GM21737 (cell line): ENCODE data around the gene BRI3.
A peak's percentile ranks its signal among the peaks of the same experiment; 100 is the strongest.

Experiments
- ATAC-seq: cut with Tn5 transposase; IDR thresholded peaks from one replicate; pipeline ENCODE4 v1.9.1; 2021; ENCODE audit warnings: mild to moderate bottlenecking, moderate library complexity; ENCODE audit not compliant: unreplicated experiment

The BRI3 gene

GRCh38 chr7:98252425-98253054, 28.9 kb upstream of the BRI3 start:
- ATAC-seq = no peak

- ATAC-seq = no peak
Measured at GRCh38 chr7:98254516-98254915, 27.0 kb upstream of the BRI3 start.

GRCh38 chr7:98254951-98255610, 26.4 kb upstream of the BRI3 start:
- ATAC-seq = no peak

DNA sequence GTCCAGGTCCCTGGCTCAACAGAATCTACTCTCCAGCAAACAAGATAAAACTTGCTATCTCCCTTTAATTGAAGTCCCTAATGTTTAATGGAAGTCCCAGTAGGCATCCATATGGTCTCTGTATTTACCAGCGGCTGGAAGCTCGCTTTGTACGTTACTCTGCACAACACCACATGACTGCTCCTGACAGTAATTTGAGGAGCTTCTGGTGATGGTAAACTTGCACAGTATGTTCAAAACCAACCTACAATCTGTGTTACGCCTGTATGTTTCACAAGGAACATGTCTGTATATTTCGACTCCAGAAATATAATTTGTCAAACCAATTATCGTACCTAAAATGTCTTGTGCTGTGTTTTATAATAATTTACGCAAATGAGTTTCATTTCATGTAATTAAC, 25.1 kb upstream of the BRI3 start:
- no peak for ATAC-seq

DNA sequence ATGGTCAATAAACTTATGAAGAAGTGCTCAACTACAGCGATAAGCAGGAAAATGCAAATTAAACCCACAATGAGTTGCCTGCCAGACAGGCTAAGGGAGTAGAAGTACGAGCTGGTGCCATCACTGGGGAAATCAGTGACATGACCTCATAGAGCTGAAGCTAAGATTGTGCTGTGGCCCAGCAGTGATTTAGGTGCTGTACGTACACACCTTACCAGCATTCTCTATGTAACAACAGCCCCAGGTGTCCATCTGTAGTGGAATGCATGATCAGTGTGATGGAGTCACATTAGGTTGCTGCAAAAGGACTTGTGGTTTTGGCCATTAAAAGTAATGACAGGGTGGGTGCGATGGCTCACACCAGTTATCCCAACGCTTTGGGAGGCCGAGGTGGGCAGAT, 23.8 kb upstream of the BRI3 start:
- no peak for ATAC-seq

DNA sequence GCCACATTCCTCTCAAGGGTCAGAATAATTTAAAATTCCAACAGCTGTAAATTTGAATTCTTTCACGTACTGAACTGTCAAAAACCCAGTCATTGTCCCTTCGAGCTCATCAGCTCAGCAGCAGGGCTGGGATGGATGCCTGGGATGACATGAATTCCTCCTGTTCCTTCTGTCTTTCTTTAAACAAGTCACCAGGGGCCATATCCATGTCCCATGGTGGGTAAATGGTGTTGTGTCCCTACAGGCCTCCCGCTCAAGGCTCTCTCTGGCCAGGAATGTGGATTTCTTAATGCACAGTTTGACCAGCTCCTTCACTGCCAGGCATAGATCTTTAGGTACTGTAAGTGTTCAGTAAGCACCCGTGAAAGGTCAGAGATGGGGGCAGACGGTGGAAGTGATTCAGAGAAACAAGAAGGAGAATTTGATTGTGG, 15.6 kb upstream of the BRI3 start:
- no peak for ATAC-seq

DNA sequence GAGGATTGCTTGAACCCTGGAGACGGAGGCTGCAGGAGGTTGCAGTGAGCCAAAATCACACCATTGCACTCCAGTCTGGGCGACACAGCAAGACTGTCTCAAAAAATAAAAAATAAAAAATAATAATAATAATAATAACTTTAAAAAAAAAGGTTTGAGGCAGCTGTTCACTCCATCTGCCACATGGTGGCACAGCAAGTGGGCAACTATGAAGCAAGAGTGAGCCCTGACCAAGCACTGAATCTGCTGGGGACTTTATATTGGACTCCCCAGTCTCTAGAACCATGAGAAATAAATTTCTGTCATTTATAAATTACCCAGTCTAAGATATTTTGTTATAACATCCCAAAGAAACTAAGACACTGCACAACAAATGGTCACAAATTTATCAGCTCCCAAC, 14.6 kb upstream of the BRI3 start:
- no peak for ATAC-seq

DNA sequence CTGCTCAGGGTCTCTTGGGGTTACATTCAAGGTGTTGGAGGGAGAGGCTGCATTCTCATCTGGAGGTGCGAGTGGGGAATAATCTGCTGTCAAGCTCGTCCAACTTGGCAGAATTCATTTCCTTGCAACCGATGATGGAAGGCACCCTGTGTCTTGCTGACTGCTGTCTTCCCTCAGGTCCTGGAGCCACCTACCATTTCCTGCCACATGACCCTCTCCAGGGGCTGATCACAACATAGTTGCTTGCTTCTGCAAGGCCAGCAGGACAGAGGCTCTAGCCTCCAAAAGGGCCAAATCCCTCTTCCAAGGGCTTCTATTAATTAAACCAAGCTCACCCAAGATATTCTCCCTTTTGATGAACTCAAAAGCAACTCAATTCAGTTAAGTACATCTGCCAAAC, 14.2 kb upstream of the BRI3 start:
- ATAC-seq = no peak

GRCh38 chr7:98276241-98276761, 5.2 kb upstream of the BRI3 start:
- no peak for ATAC-seq

- no peak for ATAC-seq
Measured at GRCh38 chr7:98278408-98278807, 3.1 kb upstream of the BRI3 start.

DNA sequence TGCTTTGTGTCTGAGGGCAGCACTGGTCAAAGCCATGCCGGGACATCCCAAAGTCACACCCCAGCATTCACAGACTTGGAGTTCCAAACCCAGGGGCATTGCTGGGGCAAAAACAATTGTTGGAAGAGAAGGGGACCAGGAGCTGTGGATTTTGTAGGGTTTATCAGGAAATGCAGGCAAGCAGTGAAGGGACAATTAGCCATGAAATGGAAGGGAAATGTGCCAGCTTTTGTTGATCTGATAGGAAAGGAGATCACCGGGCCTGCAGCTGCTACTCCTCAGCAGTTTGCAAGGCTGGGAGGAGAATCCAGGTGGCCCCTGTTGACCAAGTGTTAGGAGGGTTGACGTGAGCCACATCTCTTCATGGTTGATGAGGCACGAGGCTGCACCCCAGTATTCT, 2.5 kb upstream of the BRI3 start:
- no peak for ATAC-seq

DNA sequence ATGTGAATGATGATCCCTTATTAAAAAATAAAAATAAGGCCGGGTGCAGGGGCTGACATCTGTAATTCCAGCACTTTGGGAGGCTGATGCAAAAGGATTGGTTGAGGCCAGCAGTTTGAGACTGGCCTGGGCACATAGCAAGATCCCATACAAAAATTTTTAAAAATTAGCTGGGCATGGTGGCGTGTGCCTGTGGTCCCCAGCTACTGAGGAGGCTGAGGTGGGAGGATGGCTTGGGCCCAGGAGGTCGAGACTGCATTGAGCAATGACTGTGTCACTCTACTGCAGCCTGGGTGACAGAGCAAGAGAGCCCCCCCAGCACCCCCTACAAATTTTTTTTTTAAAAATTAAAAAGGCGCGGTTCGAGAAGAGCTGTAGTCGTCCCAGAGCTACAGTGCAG, 1.2 kb upstream of the BRI3 start:
- ATAC-seq = no peak

- peak; percentile 25 for ATAC-seq
Measured at GRCh38 chr7:98281757-98282606, 496 bp downstream of the BRI3 start.

DNA sequence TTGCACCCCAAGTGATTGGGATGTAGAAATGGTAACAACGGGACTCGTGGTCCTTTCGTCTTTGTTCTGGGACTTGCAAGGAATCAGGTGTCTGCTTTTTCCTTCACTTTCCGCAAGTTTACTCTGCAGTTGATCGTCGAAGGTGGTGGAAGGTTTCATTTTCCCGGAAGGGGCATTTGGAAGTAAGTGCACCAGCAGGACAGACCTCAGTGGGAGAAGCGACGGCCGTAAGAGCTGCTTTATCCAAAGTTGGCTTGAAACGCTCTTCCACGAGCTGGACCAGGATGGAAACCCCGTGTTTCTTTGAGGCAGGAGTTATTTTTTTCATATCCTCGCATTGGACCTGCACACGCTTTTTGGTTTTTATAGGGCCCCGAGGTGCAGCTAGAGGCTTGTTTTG, 1.2 kb downstream of the BRI3 start:
- ATAC-seq = no peak

DNA sequence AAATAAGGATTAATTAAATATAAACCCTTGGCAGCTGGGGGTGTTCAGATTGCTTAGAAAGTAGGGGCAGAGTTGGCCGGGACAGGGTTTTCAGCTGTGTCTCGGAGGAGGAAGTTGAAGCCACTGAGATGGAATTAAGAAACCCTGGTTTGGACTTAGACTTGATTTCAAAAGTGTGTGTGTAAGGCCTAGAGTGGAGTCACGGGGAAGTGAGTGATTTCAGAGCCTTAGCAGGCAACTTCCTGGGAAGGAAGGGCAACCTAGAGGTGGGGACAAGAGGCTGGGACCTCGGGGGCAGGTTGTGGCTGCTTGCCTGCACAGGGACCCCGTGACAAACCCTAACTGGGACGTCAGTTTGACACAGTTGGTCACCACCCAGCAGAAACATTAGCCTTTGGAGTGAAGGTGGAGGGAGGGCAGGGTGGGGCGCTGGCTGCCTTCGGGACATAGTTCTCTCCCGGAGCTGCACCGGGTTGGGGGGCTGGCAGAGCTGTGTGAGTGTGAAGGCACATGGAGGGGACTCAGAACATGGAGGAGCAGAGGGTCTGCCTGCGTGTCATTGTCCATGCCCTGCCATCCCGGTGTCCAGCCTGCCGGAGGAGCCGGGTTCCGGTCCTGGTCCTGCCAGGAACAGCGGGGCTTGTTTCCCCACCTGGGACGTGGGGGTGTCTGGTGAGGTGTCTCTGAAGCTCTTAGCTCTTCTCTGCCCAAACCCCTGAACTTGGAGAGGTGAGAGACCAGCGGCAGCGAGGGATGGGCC, 1.8 kb downstream of the BRI3 start:
- ATAC-seq = no peak

GRCh38 chr7:98283887-98284222, 2.4 kb downstream of the BRI3 start:
- ATAC-seq = no peak

DNA sequence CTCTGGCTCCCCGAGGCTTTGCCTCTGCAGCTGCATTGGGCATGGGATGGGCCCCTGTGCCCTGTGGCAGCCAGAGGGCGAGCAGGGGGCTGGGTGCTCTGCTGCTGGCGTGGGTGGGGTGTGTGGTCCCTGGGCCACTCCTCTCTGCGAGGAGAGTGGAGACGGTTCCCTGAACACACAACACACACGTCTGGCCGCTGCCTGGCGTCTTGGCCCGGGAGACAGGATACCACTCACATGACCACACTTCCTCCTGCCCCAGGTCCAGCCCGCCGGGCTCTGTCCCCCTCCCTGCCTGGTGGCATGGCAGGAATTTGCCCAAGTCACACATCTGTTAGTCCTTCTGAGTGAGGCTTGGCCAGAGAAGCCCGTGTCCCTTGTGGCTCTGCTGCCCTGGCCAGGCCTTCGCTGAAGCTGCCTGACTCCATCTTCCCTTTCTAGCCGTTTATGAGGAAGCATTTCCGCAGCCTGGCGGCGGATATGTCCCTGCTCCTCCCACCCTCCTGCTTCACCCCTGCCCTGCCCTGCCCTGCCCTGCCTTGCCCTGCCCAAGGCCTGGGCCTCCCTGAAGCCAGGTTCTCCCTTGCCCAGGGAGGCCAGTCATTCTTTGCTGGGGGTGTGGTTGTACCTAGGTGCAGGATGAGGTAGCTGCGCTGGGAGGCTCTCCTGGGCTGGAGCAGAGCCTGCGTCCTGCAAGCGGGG, 3.0 kb downstream of the BRI3 start:
- no peak for ATAC-seq

- no peak for ATAC-seq
Measured at GRCh38 chr7:98285157-98286092, 3.9 kb downstream of the BRI3 start.

GRCh38 chr7:98286093-98286539, 4.6 kb downstream of the BRI3 start:
- ATAC-seq = no peak
